Measurements from ENCODE around the gene FDXACB1.
A peak's percentile ranks its signal among the peaks of the same experiment; 100 is the strongest.

FDXACB1 gene

GRCh38 chr11:111922803-111923202, 43.8 kb upstream of the FDXACB1 start:
- no peak for TF ChIP-seq CTCF (IDR thresholded peaks at IDR 0.05; ENCODE audit: unreplicated experiment in 3 of 3)
- Mint-ChIP-seq H3K27ac (peak overlapping the region; percentile 96 to 99 (median 97)), H3K36me3 (ENCODE audit: low read depth) (no peaks in the 10 kb centered on the region), H3K4me1 (peaks cover 64% of the 10 kb centered on the region), H3K4me3 (peak overlapping the region; percentile 15 to 64 (median 52)), H3K27me3 (ENCODE audit: low read depth) (no peaks in the 10 kb centered on the region), H3K9me3 (no peaks in the 10 kb centered on the region)

GRCh38 chr11:111921541-111922230, 42.7 kb upstream of the FDXACB1 start:
- no peaks in the 10 kb centered on the region for H3K9me3 Mint-ChIP-seq
- H3K4me1 Mint-ChIP-seq = peaks cover 66% of the 10 kb centered on the region
- H3K4me3 Mint-ChIP-seq = no peak overlapping the region
- no peak for TF ChIP-seq CTCF (IDR thresholded peaks at IDR 0.05; ENCODE audit: unreplicated experiment in 3 of 3)
- H3K36me3 Mint-ChIP-seq (ENCODE audit: low read depth) = no peaks in the 10 kb centered on the region
- peak overlapping the region in 2 of 3 experiments; percentile 21 to 54 for H3K27ac Mint-ChIP-seq
- no peaks in the 10 kb centered on the region for H3K27me3 Mint-ChIP-seq (ENCODE audit: low read depth)

GRCh38 chr11:111920908-111921307, 41.9 kb upstream of the FDXACB1 start:
- TF ChIP-seq CTCF (IDR thresholded peaks at IDR 0.05; ENCODE audit: unreplicated experiment in 3 of 3) = no peak
- Mint-ChIP-seq H3K4me3 (no peak overlapping the region), H3K9me3 (no peaks in the 10 kb centered on the region), H3K36me3 (ENCODE audit: low read depth) (no peaks in the 10 kb centered on the region), H3K27me3 (ENCODE audit: low read depth) (peaks cover 3% of the 10 kb centered on the region), H3K27ac (peak overlapping the region in 2 of 3 experiments; percentile 13 to 65), H3K4me1 (peaks cover 62% of the 10 kb centered on the region)

- peak within 1 kb of the TSS; percentile 65 to 76 (median 73) for H3K4me3 Mint-ChIP-seq
- H3K27ac Mint-ChIP-seq = peak within 1 kb of the TSS; percentile 86 to 96 (median 94)
- H3K36me3 Mint-ChIP-seq (ENCODE audit: low read depth) = no peaks in the 10 kb centered on the region
- H3K4me1 Mint-ChIP-seq = peaks cover 55% of the 10 kb centered on the region
- H3K9me3 Mint-ChIP-seq = no peaks in the 10 kb centered on the region
- H3K27me3 Mint-ChIP-seq (ENCODE audit: low read depth) = peaks cover 3% of the 10 kb centered on the region
- TF ChIP-seq CTCF (IDR thresholded peaks at IDR 0.05; ENCODE audit: unreplicated experiment in 3 of 3) = no peak
These were observed 39.7 kb upstream of the FDXACB1 start, which contains the start of gene C11orf52 for GRCh38 chr11:111918390-111919256. C11orf52 (plus strand) TSS chr11:111918913; CDS start chr11:111918973, 60 bp downstream.

- Mint-ChIP-seq H3K36me3 (ENCODE audit: low read depth) (no peaks in the 10 kb centered on the region), H3K4me3 (no peak overlapping the region), H3K4me1 (peaks cover 47% of the 10 kb centered on the region), H3K27me3 (ENCODE audit: low read depth) (peaks cover 3% of the 10 kb centered on the region), H3K9me3 (no peaks in the 10 kb centered on the region), H3K27ac (peak overlapping the region; percentile 86 to 96 (median 94))
- no peak for TF ChIP-seq CTCF (IDR thresholded peaks at IDR 0.05; ENCODE audit: unreplicated experiment in 3 of 3)
These were observed 38.8 kb upstream of the FDXACB1 start for GRCh38 chr11:111917788-111918187.

Data from nephron (organoid).